Cardiac septum (tissue), 1 donor: ENCODE results near the gene AMBP. TPM values are rescaled to one million over a fixed set of nuclear protein-coding genes. Genes with fewer than 3 reads are reported as not detected.

Experiments
- DNase-seq: peaks from one replicate; pipeline ENCODE4 v3.0.0-alpha.2; 2020; ENCODE audit warnings: low spot score
- intact Hi-C: fragments of 100-400 bp; cut with DNase I; formaldehyde crosslinking; loops from one replicate; pipeline ENCODE4 v1.14.0; 2022
- total RNA-seq: library from RNA; stranded (reverse); fragmentation: NEBNext Ultra II Directional; extraction: Animal tissue kit (Norgen Biotek cat#: 25700); gene quantifications from one replicate; pipeline ENCODE4 v1.2.1, GENCODE V29; 2021
- donor health status: DM: no; HTN: no; CAD: no.

Gene AMBP
- total RNA-seq, 1 donor from 2014 or later, result not detected

DNA sequence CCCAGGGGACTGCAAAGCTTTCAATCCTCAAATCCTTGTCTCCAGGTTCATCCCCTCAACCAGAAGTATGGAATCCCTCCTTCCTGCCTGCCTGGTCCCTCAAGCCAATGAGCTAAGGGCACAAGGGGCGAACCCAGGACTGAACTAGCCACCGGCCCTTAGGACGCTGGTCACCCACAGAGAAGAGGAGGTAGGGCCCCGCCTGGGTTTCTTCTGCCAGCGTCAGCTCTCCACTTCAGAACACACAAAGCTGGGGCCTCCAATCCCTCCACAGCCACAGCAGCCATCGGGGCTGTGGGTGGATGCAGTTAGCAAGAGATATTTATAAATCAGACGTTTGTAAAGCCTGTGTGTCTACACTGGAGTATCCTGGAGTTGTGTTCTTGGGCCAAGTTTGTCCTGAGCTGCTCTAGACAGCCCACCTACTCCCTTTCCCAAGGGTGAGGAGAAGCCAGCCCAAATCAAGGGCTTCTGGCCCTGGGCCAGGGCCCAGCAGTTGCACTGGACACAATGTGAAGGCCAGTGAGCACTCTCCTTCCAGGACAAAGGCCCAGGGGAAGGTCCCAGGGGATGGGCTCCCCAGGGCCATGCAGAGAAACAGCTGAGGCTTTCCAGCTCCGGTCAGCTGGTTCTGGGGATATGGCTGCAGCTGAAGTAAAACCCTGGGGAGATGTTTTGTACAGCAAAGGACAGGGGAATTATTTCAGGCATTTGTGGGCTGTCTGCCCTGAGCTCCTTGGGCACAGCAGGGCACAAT, 18.9 kb downstream of the AMBP start:
- peak; percentile 73 for DNase-seq
- intact Hi-C loops, result loop anchor here (10.0 kb wide), 1 partner anchor 56 kb away; no protein-coding TSS in a partner anchor

DNA sequence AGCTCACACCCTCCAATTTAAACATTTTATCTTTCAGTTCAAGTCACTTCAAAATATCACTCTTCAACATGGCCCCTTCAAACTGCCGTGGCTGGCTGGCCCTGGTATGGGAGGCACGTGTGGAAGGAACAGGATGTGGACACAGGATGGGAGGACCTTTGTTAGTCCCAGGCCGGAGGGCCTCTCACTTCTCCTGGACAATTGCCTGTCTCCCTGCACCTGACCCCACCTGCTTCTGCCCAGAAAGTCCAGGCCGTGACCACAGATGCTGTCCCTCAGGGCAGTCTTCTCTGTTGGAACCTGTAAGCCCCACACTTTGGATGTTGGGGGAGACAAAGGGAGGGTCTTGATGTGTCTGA, 19.4 kb downstream of the AMBP start:
- peak; percentile 38 for DNase-seq
- intact Hi-C loops, result loop anchor here (10.0 kb wide), 1 partner anchor 56 kb away; no protein-coding TSS in a partner anchor

DNA sequence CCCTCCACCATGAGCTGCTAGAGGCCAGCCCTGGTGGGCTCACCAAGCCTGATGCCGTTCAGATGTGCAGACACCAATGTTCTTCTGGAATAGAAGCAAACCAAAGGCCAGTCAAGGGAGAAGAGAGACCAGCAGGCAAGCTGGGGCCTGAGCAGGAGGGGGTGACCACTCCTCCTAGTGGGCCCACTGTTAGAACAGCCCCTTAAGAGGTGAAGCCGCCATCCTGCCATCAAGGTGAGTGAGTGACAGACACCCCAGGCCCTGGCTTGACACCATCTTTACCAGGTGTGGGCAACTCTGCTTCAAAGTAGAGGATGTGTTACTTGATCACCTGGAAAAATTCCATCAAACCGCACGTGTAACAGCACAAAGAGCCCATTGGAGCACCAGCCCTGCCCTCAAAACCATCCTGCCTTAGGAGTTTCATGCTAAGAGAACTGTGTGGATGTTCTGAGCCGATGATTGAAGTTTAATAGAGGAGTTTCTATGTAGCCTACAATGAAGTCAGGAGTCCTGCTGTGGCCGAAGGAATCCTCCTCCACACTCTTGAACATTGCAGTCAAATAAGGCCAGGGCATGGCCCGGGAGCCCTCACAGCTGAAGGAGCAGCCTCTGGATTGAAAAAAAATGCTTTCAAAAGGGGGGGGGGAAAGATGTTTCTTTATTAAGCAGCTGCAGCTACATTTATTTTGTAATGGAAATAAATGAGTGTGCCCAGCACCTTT, 20.8 kb downstream of the AMBP start:
- intact Hi-C loops, result loop anchor here (10.0 kb wide), 1 partner anchor 57 kb away; no protein-coding TSS in a partner anchor
- DNase-seq, result peak; percentile 63

DNA sequence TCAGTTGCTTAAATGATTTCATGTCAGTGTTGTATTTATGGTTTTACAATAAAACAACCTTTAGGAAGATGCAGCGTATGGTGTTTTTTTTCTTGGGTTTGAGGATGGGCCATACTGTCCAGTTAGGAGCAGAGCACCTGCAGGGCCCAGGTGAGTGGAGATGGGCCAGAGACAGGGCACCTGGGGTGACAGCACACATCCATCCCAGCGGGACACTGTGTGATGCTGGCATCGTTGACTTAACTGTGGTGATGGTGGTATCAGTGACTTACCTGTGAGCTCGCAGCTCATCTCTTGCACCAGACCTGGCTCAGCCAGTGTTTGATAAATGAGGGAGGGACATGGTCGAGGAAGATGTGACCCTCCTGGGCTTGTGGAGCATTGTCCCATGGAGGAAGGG, 21.6 kb downstream of the AMBP start:
- intact Hi-C loops, result loop anchor here (10.0 kb wide), 1 partner anchor 58 kb away; no protein-coding TSS in a partner anchor
- peak; percentile 9 for DNase-seq

DNA sequence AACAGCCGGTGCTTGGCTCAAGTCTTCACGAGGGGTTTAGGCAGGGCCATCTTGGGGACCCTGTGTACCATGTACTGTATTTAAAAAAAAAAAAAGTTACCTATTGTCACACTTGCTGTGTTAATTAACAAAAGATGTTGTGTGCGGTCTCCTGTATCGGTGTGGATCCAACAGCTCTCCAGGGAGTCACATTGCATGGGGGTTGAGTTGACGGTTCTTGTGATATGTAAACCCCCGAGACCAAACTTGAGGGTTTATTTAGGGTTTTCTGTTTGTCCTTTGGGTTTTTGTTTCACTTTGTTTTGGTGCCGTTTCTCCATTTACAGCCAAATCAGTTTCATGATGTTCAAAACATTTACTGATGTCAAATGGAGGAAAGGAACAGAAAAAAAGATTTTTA, 22.2 kb downstream of the AMBP start:
- intact Hi-C loops, result loop anchor here (10.0 kb wide), 1 partner anchor 59 kb away; no protein-coding TSS in a partner anchor

DNA sequence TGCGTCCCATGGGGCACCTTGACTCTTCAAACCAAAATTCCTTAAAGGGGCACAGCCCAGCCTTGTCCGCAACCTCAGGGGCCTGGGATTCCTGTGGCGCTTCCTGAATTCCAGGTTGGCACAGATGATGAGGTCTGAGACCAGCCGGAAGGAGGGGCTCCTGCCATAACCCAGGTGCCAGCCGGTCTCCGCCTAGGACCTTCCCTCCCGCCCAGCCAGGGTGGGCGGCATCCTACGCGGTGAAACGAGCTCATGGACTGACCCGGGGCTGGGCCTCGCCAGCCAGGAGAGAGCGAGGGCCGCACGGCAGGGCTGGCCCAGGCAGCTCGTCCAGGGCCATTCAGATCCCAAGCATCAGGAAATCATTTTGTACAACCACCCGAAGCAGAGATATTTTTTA, 23.0 kb downstream of the AMBP start:
- DNase-seq, result peak; percentile 50
- intact Hi-C loops, result loop anchor here (10.0 kb wide), 1 partner anchor 60 kb away; no protein-coding TSS in a partner anchor

More for the DNA sequence above, 22.2 kb downstream of the AMBP start:
- peak; percentile 31 for DNase-seq

DNA sequence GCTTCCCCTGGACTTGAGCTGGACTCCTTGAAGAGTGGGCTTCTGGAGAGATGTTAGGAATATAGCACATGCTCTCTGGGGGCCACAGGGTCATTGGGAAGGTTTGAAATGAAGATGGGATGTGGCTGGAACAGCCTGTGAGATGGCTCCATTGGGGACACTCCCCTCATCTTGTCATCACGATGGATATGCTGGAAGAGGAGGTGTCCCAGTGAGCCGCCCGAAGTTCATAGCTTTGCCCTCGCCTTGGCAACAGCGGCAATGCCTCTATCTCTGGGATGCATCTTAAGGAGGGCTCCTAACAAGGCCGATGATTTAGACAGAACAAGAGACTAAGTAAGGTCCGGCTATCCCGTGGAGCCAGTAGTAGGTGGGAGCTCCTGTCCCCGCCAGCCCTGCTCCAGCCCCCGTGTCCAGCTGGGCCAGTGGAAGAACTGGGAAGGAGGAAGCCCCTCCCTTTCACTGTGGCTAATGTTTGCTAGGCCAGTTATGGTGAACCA, 23.9 kb downstream of the AMBP start:
- intact Hi-C loops, result loop anchor here (10.0 kb wide), 1 partner anchor 61 kb away; no protein-coding TSS in a partner anchor

DNA sequence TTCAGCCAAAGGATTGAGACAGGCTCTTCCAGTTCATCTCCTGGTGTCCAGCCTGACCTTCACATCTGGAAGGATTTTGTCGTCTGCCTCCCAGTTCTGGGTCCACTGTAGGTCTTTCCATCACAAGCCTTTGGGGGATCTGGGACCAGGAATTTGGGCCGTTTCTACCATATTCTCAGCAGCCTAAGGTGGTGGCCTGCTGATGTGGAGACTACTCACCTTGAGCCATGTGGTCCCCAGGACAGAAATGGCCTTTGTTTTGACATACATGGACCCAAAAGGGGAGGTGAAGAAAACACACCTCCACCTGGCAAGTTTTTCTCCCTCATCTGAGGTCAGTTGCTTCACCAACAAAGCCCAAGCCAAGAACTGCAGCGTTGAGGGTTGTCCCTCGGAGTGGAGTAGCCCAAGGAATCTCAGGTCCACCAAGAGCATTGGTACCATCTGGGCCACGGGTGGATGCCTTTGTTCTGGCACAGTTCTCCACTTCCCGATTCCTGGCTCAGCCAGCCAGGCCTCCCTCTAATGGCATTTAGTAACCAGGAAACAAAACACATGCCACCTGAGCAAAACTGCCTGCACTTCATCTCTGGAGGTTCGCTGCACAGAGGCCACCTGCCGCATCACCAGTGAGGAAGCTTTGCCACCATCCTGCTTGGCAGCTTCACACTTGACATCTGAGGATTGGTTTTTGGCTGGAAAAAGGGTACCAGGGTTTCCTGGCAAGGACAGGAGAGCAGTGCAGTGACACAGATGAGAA, 24.7 kb downstream of the AMBP start:
- DNase-seq, result peak; percentile 35

More for the DNA sequence above, 23.9 kb downstream of the AMBP start:
- DNase-seq, result peak; percentile 43

DNA sequence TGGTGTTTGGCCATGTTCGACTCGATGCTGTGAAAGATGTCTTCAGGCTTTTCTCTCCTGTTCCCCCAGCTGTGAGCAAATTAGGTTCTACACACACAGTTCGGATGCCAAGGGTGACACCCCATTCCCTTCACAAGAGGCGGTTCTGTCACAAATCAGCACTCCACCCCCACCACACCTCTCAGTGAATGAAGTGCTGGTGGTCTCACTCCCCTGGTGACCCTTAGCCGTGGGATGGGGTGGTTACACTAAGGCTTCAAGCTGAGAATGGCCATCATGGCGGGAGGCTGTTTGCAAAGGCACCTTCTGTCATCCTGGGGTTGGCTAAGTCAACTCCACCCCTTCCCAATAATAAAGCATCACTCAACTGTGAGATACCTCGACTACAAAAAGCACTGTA, 26.4 kb downstream of the AMBP start:
- DNase-seq, result no peak
- intact Hi-C loops, result loop anchor here (10.0 kb wide), 1 partner anchor 63 kb away; no protein-coding TSS in a partner anchor

More for the DNA sequence above, 24.7 kb downstream of the AMBP start:
- intact Hi-C loops, result loop anchor here (10.0 kb wide), 1 partner anchor 61 kb away; no protein-coding TSS in a partner anchor

DNA sequence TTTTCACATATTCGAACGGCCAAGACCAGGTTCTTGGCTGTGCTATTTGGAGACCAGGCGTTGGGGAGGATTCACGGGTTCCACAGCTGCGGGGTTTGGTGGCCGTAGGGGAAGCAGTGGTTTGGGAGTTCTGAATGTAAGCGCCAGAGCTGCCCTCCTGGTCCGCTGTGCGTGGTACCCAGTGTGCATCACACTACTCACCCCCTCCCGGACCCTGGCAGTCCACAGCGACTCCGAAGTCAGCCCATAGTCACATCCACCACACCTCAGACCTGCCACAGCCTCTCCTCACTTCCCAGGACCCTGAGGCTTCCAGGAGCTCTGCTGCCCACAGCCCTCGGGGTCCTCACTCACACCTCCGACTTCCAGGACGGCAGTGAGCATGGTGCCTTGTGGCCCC, 26.8 kb downstream of the AMBP start:
- intact Hi-C loops, result loop anchor here (10.0 kb wide), 1 partner anchor 64 kb away; no protein-coding TSS in a partner anchor

DNA sequence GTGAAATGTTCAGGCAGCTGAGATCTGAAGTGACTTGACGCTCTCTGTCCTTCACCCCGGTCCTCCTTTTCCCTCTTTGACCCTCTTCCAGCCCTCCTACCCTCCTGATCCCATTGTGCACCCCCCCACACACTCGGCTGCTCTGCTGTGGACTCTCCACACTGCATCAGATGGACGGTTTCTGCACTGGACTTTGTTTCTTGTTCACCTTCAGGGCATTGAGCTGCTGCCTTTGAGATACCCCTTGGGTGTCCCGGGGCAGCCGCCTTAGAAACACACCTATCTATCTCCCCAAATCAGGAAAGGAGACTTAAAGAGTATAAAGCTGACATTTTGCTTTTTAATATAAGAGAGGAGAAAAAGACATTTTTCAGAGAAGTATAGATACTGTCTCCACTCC, 27.5 kb downstream of the AMBP start:
- DNase-seq, result peak; percentile 65
- intact Hi-C loops, result loop anchor here (10.0 kb wide), 1 partner anchor 64 kb away; no protein-coding TSS in a partner anchor

More for the DNA sequence above, 26.8 kb downstream of the AMBP start:
- peak; percentile 17 for DNase-seq

DNA sequence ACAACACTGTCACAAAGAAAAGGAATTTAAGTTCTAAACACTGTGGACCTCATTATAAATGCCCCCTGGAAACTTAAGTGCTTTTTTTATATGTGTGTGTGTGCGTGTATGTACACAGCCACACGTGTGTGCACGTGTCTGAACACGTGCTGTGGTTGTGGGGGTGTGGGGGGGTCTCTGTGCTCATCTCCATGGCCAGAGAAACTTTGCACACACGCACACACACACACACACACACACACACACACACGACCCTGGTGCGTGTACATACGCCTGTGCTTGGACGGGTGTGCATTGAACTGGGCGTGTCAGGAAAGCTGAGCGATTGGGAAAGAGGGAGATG, 27.9 kb downstream of the AMBP start:
- intact Hi-C loops, result loop anchor here (10.0 kb wide), 1 partner anchor 65 kb away; no protein-coding TSS in a partner anchor

DNA sequence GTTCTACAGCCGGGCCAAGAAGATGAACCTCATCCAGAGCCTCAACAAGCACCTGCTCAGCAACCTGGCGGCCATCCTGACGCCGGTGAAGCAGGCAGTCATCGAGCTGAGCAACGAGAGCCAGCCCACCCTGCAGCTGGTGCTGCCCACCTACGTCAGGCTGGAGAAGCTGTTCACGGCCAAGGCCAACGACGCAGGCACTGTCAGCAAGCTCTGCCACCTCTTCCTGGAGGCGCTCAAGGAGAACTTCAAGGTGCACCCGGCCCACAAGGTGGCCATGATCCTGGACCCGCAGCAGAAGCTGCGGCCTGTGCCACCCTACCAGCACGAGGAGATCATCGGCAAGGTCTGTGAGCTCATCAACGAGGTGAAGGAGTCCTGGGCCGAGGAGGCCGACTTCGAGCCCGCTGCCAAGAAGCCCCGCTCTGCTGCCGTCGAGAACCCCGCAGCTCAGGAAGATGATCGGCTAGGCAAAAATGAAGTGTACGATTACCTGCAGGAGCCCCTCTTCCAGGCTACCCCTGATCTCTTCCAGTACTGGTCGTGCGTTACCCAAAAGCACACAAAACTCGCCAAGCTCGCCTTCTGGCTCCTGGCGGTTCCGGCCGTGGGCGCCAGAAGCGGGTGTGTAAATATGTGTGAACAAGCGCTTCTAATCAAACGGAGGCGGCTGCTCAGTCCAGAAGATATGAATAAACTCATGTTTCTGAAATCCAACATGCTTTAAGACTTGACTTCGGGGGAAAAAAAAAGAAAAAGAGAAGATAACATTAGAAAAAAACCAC, 28.5 kb downstream of the AMBP start:
- intact Hi-C loops, result loop anchor here (10.0 kb wide), 1 partner anchor 65 kb away; no protein-coding TSS in a partner anchor
- peak; percentile 47 for DNase-seq

More for the DNA sequence above, 27.9 kb downstream of the AMBP start:
- DNase-seq, result peak; percentile 10

DNA sequence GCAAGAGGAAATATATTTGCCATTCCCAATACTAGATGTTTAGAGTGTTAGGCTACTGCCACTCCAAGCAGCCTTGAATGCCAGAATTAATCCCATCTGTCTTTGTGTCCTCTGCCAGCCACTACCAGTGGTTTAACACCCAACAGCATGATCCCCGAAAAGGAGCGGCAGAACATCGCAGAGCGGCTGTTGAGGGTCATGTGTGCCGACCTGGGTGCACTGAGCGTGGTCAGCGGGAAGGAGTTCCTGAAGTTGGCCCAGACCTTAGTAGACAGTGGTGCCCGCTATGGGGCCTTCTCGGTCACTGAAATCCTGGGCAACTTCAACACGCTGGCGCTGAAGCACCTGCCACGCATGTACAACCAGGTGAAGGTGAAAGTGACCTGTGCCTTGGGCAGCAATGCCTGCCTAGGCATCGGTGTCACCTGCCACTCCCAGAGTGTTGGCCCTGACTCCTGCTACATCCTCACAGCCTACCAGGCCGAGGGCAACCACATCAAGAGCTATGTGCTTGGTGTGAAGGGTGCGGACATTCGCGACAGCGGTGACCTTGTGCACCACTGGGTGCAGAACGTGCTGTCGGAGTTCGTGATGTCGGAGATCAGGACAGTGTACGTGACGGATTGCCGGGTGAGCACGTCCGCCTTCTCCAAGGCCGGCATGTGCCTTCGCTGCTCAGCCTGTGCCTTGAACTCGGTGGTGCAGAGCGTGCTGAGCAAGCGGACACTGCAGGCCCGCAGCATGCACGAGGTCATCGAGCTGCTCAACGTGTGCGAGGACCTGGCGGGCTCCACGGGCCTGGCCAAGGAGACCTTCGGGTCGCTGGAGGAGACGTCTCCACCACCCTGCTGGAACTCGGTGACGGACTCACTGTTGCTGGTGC, 29.3 kb downstream of the AMBP start:
- intact Hi-C loops, result no loop called here
- peak; percentile 66 for DNase-seq

DNA sequence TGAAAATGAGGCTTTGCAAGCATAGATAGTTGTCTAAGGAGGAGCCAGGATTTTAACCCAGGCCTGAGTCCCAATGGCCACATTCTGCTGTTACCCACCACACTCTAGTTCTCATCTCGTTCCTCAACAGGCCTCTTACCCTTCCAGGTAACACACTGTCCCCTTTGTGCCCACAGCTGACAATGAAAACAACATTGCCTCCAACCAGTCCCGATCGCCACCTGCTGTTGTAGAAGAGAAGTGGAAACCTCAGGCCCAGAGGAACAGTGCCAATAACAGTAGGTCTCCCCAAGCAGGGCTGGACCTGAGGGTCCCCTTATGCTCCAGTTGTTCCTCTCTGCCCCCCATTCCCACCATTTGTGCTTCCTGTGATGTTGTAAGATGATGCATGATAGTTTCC, 30.4 kb downstream of the AMBP start:
- intact Hi-C loops, result no loop called here
- peak; percentile 24 for DNase-seq

DNA sequence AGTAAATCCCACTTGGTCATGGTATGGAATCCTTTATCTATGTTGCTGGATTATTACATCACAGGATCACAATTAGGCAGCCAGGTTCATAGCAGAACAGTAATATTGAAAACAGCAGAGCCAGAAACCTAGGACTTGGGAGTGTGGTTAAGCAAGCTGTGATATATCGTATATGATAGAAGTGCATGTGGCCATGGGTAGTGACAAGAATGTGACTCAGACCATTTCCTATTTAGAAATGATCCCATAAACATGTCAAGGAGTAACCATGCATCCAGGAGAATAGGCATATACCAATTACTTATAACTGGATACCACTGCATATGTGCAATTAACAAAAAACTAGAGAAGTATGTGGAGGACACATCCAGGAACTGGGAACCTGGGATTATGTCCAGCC, 31.2 kb downstream of the AMBP start:
- intact Hi-C loops, result no loop called here
- no peak for DNase-seq

DNA sequence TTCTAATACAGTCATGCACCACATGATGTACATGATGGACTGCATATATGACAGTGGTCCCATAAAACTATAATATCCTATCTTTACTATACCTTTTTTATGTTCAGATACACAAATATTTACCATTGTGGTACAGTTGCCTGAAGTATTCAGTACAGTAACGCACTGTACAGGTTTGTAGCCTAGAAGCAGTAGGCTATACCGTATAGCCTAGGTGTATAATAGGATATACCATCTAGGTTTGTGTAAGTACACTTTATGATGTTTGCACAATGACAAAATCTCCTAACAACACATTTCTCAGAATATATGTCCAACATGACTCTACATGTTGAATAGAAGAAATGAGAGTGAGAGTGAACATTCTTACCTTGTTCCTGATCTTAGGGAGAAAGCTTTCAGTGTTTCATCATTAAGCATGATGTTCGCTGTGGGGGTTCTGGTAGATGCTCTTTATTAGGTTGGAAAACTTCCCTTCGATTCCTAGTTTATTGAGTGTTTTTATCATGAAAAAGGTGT, 31.8 kb downstream of the AMBP start:
- intact Hi-C loops, result no loop called here
- DNase-seq, result no peak
